ENCODE data around the gene STKLD1.

Gene STKLD1

GRCh38 chr9:133452562-133452961 is 76.4 kb downstream of the STKLD1 start:
- Histone ChIP-seq H3K27me3 (ENCODE audit: control insufficient read depth, insufficient read depth, low read length) (no peaks in the 10 kb centered on the region), H3K36me3 (ENCODE audit: control insufficient read depth, insufficient read depth, low read length) (no peaks in the 10 kb centered on the region), H3K27ac (ENCODE audit: low read depth, low read length) (no peak overlapping the region), H3K9ac (ENCODE audit: low read length) (no peak overlapping the region), H3K4me1 (ENCODE audit: control insufficient read depth, insufficient read depth, low read length) (no peaks in the 10 kb centered on the region), H3K4me3 (ENCODE audit: low read length) (no peak overlapping the region)

GRCh38 chr9:133453651-133454050 is 77.5 kb downstream of the STKLD1 start:
- no peak overlapping the region for H3K27ac ChIP-seq (ENCODE audit: low read depth, low read length)
- H3K4me1 ChIP-seq (ENCODE audit: control insufficient read depth, insufficient read depth, low read length) = no peaks in the 10 kb centered on the region
- no peak overlapping the region for H3K4me3 ChIP-seq (ENCODE audit: low read length)
- H3K9ac ChIP-seq (ENCODE audit: low read length) = no peak overlapping the region
- H3K27me3 ChIP-seq (ENCODE audit: control insufficient read depth, insufficient read depth, low read length) = no peaks in the 10 kb centered on the region
- H3K36me3 ChIP-seq (ENCODE audit: control insufficient read depth, insufficient read depth, low read length) = no peaks in the 10 kb centered on the region

GRCh38 chr9:133454325-133454724 is 78.2 kb downstream of the STKLD1 start:
- no peak overlapping the region for H3K4me3 ChIP-seq (ENCODE audit: low read length)
- H3K27ac ChIP-seq (ENCODE audit: low read depth, low read length) = no peak overlapping the region
- no peak overlapping the region for H3K9ac ChIP-seq (ENCODE audit: low read length)
- no peaks in the 10 kb centered on the region for H3K36me3 ChIP-seq (ENCODE audit: control insufficient read depth, insufficient read depth, low read length)
- peaks cover 2% of the 10 kb centered on the region for H3K4me1 ChIP-seq (ENCODE audit: control insufficient read depth, insufficient read depth, low read length)
- H3K27me3 ChIP-seq (ENCODE audit: control insufficient read depth, insufficient read depth, low read length) = no peaks in the 10 kb centered on the region

- Histone ChIP-seq H3K9ac (ENCODE audit: low read length) (no peak overlapping the region), H3K36me3 (ENCODE audit: control insufficient read depth, insufficient read depth, low read length) (no peaks in the 10 kb centered on the region), H3K27me3 (ENCODE audit: control insufficient read depth, insufficient read depth, low read length) (no peaks in the 10 kb centered on the region), H3K27ac (ENCODE audit: low read depth, low read length) (no peak overlapping the region), H3K4me3 (ENCODE audit: low read length) (no peak overlapping the region), H3K4me1 (ENCODE audit: control insufficient read depth, insufficient read depth, low read length) (peaks cover 2% of the 10 kb centered on the region)
These were observed 78.9 kb downstream of the STKLD1 start for GRCh38 chr9:133454943-133455673.

Measured in rectal smooth muscle tissue (tissue), 1 donor.